Calu3 (cell line): Measurements from ENCODE around the gene SLC9A3. TPM values are rescaled to one million over a fixed set of nuclear protein-coding genes. Genes with fewer than 3 reads are reported as not detected.

Source experiments
- BruUV-seq: library from RNA; stranded (reverse); fragments of 400-500 nt; replicated peaks from 2 replicates; lab custom pipeline; 2021; lab: Mats Ljungman, UMichigan
- CTCF ChIA-PET: fragments of 300-600 bp; sonication (Branson Sonifier 250); formaldehyde crosslinking; loops from one replicate; lab custom pipeline; 2022; ENCODE audit warnings: antibody characterized with exemption; lab: Charles Lee
- DNase-seq: peaks from one replicate; pipeline ENCODE4 v3.0.0; 2022
- H3K27ac Mint-ChIP-seq: one replicate; pipeline ENCODE4 v1.8.0; 2022; ENCODE audit warnings: mixed read lengths; ENCODE audit not compliant: unreplicated experiment
- H3K27me3 Mint-ChIP-seq: one replicate; pipeline ENCODE4 v1.8.0; 2022; ENCODE audit warnings: mixed read lengths; ENCODE audit not compliant: unreplicated experiment
- H3K36me3 Mint-ChIP-seq: one replicate; pipeline ENCODE4 v1.8.0; 2022; ENCODE audit warnings: mild to moderate bottlenecking, moderate library complexity, mixed read lengths; ENCODE audit not compliant: insufficient read depth, unreplicated experiment
- H3K4me1 Mint-ChIP-seq: one replicate; pipeline ENCODE4 v1.8.0; 2022; ENCODE audit warnings: mild to moderate bottlenecking, low read depth, mixed read lengths; ENCODE audit not compliant: unreplicated experiment
- H3K4me3 Mint-ChIP-seq: one replicate; pipeline ENCODE4 v1.8.0; 2022; ENCODE audit warnings: mild to moderate bottlenecking, low read depth, moderate library complexity, mixed read lengths; ENCODE audit not compliant: unreplicated experiment
- H3K9me3 Mint-ChIP-seq: one replicate; pipeline ENCODE4 v1.8.0; 2022; ENCODE audit warnings: low read depth, mixed read lengths; ENCODE audit not compliant: unreplicated experiment
- CTCF ChIP-seq: fragments of 200-600 bp; IDR thresholded peaks from one replicate; pipeline ENCODE4 v1.8.0; 2022; ENCODE audit warnings: antibody characterized with exemption; ENCODE audit not compliant: unreplicated experiment
- intact Hi-C: fragments of 100-400 bp; cut with micrococcal nuclease; formaldehyde crosslinking; loops from one replicate; pipeline ENCODE4 v1.10.0; 2022; ENCODE audit not compliant: unreplicated experiment
- total RNA-seq: library from RNA; stranded (reverse); gene quantifications from 2 replicates; pipeline ENCODE4 v1.2.3, GENCODE V29; 2022

The SLC9A3 gene
- total RNA-seq, 1 experiment from 2014 or later, result 1.1 TPM

DNA sequence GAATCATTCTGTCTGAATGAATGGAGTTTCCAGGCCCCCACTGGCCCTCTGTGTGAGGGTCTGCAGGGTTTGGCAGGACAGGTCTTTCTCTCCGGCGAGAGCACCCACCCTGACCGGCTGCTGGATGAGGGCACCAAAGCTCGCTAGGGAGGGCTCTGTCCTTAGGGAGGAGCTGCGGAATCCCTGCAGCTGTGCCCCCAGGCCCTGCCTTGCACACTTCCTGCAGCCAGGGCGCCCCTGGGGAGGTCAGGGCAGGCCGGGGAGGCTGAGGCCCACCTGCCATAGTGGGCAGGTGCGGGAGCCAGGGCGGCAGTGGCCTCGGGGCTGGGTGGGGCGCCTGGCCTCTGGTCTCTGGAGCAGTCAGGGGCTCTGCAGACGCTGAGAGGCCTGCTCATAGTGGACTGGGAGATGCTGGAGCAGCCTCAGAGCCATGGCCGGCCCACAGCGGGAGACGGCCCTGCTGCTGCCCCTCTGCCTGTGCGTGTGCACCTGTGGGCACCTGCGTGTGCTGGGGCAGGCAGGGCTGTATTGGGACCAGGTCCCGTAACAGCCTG lies 45.2 kb downstream of the SLC9A3 start:
- Mint-ChIP-seq H3K27me3 (peaks cover 47% of the 10 kb centered on the region), H3K27ac (no peak overlapping the region), H3K4me1 (no peaks in the 10 kb centered on the region), H3K36me3 (peaks cover 21% of the 10 kb centered on the region), H3K9me3 (no peaks in the 10 kb centered on the region), H3K4me3 (no peak overlapping the region)
- TF ChIP-seq CTCF, result no peak
- CTCF ChIA-PET, result no interaction called here
- no peak for DNase-seq
- intact Hi-C loops, result no loop called here
- no TSS peak for BruUV-seq

GRCh38 chr5:478369-478981 lies 45.8 kb downstream of the SLC9A3 start:
- no peak for TF ChIP-seq CTCF
- Mint-ChIP-seq H3K36me3 (peaks cover 27% of the 10 kb centered on the region), H3K27me3 (peaks cover 52% of the 10 kb centered on the region), H3K4me3 (no peak overlapping the region), H3K9me3 (no peaks in the 10 kb centered on the region), H3K4me1 (no peaks in the 10 kb centered on the region), H3K27ac (no peak overlapping the region)
- DNase-seq, result no peak
- intact Hi-C loops, result no loop called here
- BruUV-seq, result no TSS peak
- CTCF ChIA-PET, result no interaction called here

DNA sequence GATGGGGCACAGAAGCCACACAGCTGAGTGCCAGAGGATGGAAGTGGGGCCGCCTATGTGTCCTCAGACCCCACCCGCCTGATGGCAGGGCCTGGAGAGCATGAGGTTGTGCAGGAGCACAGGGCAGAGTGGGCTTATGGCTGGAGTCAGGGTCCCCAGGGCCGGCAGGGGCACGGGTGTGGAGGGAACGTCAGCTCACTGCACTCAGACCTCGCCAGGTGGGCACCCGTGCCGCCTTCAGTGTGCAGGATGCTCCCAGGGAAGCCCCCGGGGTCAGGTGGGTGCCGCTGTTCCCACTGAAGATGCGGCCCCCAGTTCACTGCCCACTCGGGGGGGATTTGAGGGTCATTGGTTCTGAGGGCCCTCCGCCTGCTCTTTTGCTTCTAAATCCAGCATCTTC lies 46.4 kb downstream of the SLC9A3 start:
- no peak for DNase-seq
- H3K27me3 Mint-ChIP-seq, result peaks cover 55% of the 10 kb centered on the region
- no peaks in the 10 kb centered on the region for H3K9me3 Mint-ChIP-seq
- H3K36me3 Mint-ChIP-seq, result peaks cover 26% of the 10 kb centered on the region
- TF ChIP-seq CTCF, result no peak
- no peak overlapping the region for H3K4me3 Mint-ChIP-seq
- no peaks in the 10 kb centered on the region for H3K4me1 Mint-ChIP-seq
- intact Hi-C loops, result no loop called here
- no peak overlapping the region for H3K27ac Mint-ChIP-seq
- no TSS peak for BruUV-seq
- CTCF ChIA-PET, result no interaction called here

GRCh38 chr5:477247-477646 lies 47.0 kb downstream of the SLC9A3 start:
- no peak for TF ChIP-seq CTCF
- Mint-ChIP-seq H3K27me3 (peaks cover 55% of the 10 kb centered on the region), H3K36me3 (peaks cover 32% of the 10 kb centered on the region), H3K4me3 (no peak overlapping the region), H3K4me1 (no peaks in the 10 kb centered on the region), H3K27ac (no peak overlapping the region), H3K9me3 (no peaks in the 10 kb centered on the region)
- BruUV-seq, result no TSS peak
- CTCF ChIA-PET, result no interaction called here
- no peak for DNase-seq
- intact Hi-C loops, result no loop called here
